Upper lobe of left lung (tissue), 4 donors: ENCODE results near the gene DPP10.

Experiments used
- EP300 ChIP-seq, 4 donors: sonication (generic); formaldehyde crosslinking; IDR thresholded peaks; one replicate each; pipeline ENCODE4 v1.5.1; 2017; ENCODE audit warnings: antibody characterized with exemption in 4 of 4, control low read depth in 2 of 4
- POLR2A ChIP-seq, 4 donors: fragments of 450-650 bp; IDR thresholded peaks; one replicate each; pipeline ENCODE4 v1.5.1; 2016 to 2017; ENCODE audit warnings: antibody characterized with exemption in 4 of 4, mild to moderate bottlenecking in 2 of 4
- POLR2AphosphoS5 ChIP-seq, 2 donors: sonication (generic); formaldehyde crosslinking; IDR thresholded peaks; one replicate each; pipeline ENCODE4 v1.5.1; 2017; ENCODE audit warnings: antibody characterized with exemption in 2 of 2
- TF ChIP-seq, protein P1 (sequence below), 6 experiments: fragments of 450-650 bp in 4 of 6; fragments of 200-600 bp in 2 of 6; sonication (generic) in 2 of 6; IDR thresholded peaks; one replicate each; pipeline ENCODE4 v1.5.1; 2016 to 2019; ENCODE audit warnings: antibody characterized with exemption in 6 of 6

DNA sequence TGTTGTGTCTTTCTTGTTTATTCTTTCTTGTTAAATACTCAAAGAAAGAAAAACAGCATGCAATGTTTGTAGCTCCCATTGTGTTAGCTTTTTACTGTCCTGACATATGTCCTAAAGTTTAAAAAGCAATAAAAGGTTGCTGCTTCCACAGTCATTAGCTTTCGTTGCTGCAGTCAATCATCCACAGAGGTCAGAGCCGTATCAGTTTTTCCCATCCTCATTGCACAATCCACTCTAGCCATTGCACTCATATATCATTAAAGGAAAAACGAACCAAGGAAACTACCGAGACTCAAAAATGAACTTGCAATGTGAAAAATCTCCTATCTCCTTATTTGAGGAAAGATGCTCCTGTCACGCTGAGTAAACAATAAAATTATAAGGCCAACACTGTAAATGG lies 954.1 kb downstream of the DPP10 start:
- TF ChIP-seq POLR2A (IDR thresholded peaks at IDR 0.05) (no peak), EP300 (IDR thresholded peaks at IDR 0.05) (no peak), POLR2AphosphoS5 (IDR thresholded peaks at IDR 0.05) (no peak)
- TF ChIP-seq, protein P1, sequence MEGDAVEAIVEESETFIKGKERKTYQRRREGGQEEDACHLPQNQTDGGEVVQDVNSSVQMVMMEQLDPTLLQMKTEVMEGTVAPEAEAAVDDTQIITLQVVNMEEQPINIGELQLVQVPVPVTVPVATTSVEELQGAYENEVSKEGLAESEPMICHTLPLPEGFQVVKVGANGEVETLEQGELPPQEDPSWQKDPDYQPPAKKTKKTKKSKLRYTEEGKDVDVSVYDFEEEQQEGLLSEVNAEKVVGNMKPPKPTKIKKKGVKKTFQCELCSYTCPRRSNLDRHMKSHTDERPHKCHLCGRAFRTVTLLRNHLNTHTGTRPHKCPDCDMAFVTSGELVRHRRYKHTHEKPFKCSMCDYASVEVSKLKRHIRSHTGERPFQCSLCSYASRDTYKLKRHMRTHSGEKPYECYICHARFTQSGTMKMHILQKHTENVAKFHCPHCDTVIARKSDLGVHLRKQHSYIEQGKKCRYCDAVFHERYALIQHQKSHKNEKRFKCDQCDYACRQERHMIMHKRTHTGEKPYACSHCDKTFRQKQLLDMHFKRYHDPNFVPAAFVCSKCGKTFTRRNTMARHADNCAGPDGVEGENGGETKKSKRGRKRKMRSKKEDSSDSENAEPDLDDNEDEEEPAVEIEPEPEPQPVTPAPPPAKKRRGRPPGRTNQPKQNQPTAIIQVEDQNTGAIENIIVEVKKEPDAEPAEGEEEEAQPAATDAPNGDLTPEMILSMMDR (IDR thresholded peaks at IDR 0.05): no peak
